Heart left ventricle (tissue), 16 donors: ENCODE results near the gene FAM229A. TPM values are rescaled to one million over a fixed set of nuclear protein-coding genes. Genes with fewer than 3 reads are reported as not detected.
"Not testable (repeated sequence)": the region's sequence is repeated elsewhere in the genome, so short reads cannot be mapped to it uniquely, and the experiment has no call there.

Experiments used
- ATAC-seq, 4 donors: fragments of 200-7000 bp; cut with Tn5 transposase; one replicate each; pipeline ENCODE4 v1.9.1; 2020 to 2022; ENCODE audit warnings: moderate library complexity in 4 of 4, mild to moderate bottlenecking in 3 of 4, moderate number of reproducible peaks in 1 of 4
- DNase-seq, 5 donors: peaks; one replicate each; pipeline ENCODE4 v3.0.0-alpha.2; 2020
- H3K27ac ChIP-seq, 12 donors: fragments of 200-600 bp; sonication (generic) in 4 of 12; one replicate each; pipeline versions ENCODE4 v1.5.0 to v1.8.0; 2016 to 2022; ENCODE audit warnings: mild to moderate bottlenecking in 2 of 12
- H3K27me3 ChIP-seq, 9 donors: fragments of 200-600 bp; sonication (generic) in 2 of 9; one replicate each; pipeline versions ENCODE4 v1.5.1 to v1.8.0; 2016 to 2022; ENCODE audit warnings: mild to moderate bottlenecking in 3 of 9
- H3K36me3 ChIP-seq, 9 donors: fragments of 200-600 bp; sonication (generic) in 2 of 9; one replicate each; pipeline versions ENCODE4 v1.5.0 to v1.8.0; 2018 to 2022; ENCODE audit warnings: mild to moderate bottlenecking in 2 of 9
- H3K4me1 ChIP-seq, 12 donors: fragments of 200-600 bp; sonication (generic) in 4 of 12; one replicate each; pipeline versions ENCODE4 v1.5.0 to v1.8.0; 2016 to 2022; ENCODE audit warnings: mild to moderate bottlenecking in 3 of 12
- H3K4me3 ChIP-seq, 12 donors: fragments of 200-600 bp; sonication (generic) in 4 of 12; one replicate each; pipeline versions ENCODE4 v1.5.0 to v1.8.0; 2017 to 2022; ENCODE audit warnings: mild to moderate bottlenecking in 9 of 12, moderate library complexity in 4 of 12
- H3K9me3 ChIP-seq, 12 donors: fragments of 200-600 bp; sonication (generic) in 4 of 12; one replicate each; pipeline versions ENCODE4 v1.5.0 to v1.8.0; 2016 to 2022; ENCODE audit warnings: mild to moderate bottlenecking in 1 of 12
- POLR2A ChIP-seq, 2 donors: fragments of 450-650 bp; IDR thresholded peaks; one replicate each; pipeline ENCODE4 v1.6.1; 2017; ENCODE audit warnings: antibody characterized with exemption in 2 of 2, mild to moderate bottlenecking in 2 of 2, moderate library complexity in 2 of 2
- WGBS, 4 donors: extraction: QIAGEN DNeasy Blood & Tissue Kit in 2 of 4; methylation state at CpG; one replicate each; pipeline versions ENCODE4 v1.1.5 to v1.1.7; 2013 to 2018; 5-methylcytosine and 5-hydroxymethylcytosine counted together
- intact Hi-C, 10 donors: fragments of 100-400 bp; cut with DNase I; formaldehyde crosslinking; loops; one replicate each; pipeline versions ENCODE4 v1.11.1 to v1.14.2; 2022
- polyA plus RNA-seq, 2 donors: library from polyadenylated mRNA; stranded (reverse); fragments of 200-250 nt; gene quantifications; one replicate each; pipeline ENCODE4 v1.2.3, GENCODE V29; 2013
- total RNA-seq, 9 donors: library from RNA; depleted of rRNA in 2 of 9; stranded (reverse); fragments of >200 nt in 2 of 9; fragmentation: NEBNext Ultra II Directional in 3 of 9; extraction: Animal tissue kit (Norgen Biotek cat#: 25700) in 3 of 9; gene quantifications; one replicate each; pipeline versions ENCODE4 v1.1.0 to v1.2.4, GENCODE V29; 2016 to 2023
- TF ChIP-seq, protein P1 (sequence below), 12 donors: fragments of 200-600 bp; sonication (generic) in 4 of 12; IDR thresholded peaks; one replicate each; pipeline versions ENCODE4 v1.5.0 to v1.8.0; 2018 to 2022; ENCODE audit warnings: antibody characterized with exemption in 12 of 12, mild to moderate bottlenecking in 5 of 12
- donor health status: ischemic (EF 13 %, LVEDD 7.1; RV severe dilation, severe dysfunction).
- donor health status: healthy with polysubstance abuse.
- donor health status: DM: no; HTN: yes; CAD: no.
- donor health status: DM: no; HTN: no; CAD: no.
- donor health status: ischemic (EF 25% LVEDD 6.9; RV normal size, moderate dysfunction).
- donor health status: ischemic (EF 25% LVEDD 5.7; RV mildly dilated, moderate dysfunction).
- donor health status: healthy.
- donor health status: DM: yes; HTN: yes; CAD: no.
- donor health status: ischemic (EF 35%, LVEDD 5.7; RV mildly dilated, moderate dysfunction).
- donor health status: nonischemic (EF 11% LVEDD 7.7; RV severe dilation, severe dysfunction).
- donor health status: DM: yes; HTN: yes; CAD: no.
- donor health status: PGD.
- donor health status: ischemic (EF 29% LVEDD 5.4; RV normal size, mild dysfunction).
- donor health status: nonischemic (EF 23%, LVEDD 6.1; RV moderate dilation, normal function).

The FAM229A gene
- total and polyA plus RNA-seq, 11 donors, result 1.2 to 4.4 (median 2.1) TPM

DNA sequence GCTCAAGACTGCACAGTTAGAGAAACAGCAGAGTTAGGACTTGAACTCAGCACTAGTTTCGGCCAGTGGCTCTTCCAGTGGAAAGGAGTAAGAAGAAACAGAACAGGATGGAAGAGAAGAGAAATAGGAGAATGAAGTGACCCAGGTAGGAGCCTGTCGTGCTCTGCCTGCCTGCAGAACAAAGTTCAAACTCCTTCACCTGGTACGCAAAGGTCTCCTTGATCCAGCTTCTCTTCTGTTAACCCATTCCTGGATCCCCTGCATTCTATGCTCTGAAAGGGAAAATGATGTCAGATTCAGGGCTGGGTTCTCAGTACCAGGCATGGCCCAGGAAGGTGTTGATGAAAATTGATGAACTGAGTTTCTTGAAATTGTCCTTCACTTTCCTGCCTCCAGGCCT lies 3.9 kb downstream of the FAM229A start:
- 83 to 90% (median 88%) methylated on average over 3 of the region's 3 CpGs for WGBS, 4 donors
- TF ChIP-seq POLR2A (IDR thresholded peaks at IDR 0.05), result no peak
- TF ChIP-seq, protein P1, sequence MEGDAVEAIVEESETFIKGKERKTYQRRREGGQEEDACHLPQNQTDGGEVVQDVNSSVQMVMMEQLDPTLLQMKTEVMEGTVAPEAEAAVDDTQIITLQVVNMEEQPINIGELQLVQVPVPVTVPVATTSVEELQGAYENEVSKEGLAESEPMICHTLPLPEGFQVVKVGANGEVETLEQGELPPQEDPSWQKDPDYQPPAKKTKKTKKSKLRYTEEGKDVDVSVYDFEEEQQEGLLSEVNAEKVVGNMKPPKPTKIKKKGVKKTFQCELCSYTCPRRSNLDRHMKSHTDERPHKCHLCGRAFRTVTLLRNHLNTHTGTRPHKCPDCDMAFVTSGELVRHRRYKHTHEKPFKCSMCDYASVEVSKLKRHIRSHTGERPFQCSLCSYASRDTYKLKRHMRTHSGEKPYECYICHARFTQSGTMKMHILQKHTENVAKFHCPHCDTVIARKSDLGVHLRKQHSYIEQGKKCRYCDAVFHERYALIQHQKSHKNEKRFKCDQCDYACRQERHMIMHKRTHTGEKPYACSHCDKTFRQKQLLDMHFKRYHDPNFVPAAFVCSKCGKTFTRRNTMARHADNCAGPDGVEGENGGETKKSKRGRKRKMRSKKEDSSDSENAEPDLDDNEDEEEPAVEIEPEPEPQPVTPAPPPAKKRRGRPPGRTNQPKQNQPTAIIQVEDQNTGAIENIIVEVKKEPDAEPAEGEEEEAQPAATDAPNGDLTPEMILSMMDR (IDR thresholded peaks at IDR 0.05), result no peak

DNA sequence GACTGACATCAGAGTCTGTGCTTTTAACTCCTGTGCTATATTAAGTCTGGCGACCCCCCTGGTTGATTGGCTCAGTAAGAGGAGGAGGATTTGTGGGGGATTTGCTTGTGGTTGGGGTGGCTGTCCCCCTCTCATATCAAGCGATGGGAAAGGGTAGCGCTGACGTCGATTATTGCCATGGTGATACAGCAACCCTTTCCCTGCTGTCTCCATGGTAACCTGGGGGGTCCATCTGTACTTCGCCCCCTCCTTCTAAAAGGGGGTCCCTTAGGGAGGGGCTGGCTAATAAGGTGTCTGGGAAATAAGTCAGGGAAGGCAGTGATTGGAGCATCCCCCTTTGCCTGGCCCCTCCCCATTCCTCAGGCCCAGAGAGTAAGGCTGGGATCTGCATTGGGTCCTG lies 4.7 kb downstream of the FAM229A start:
- Histone ChIP-seq H3K9me3 (no peaks in the 10 kb centered on the region), H3K4me3 (no peak overlapping the region), H3K27ac (no peak overlapping the region), H3K4me1 (peaks cover 3 to 47% (median 30%) of the 10 kb centered on the region in 12 donors), H3K36me3 (peaks cover 0 to 3% (median 0%) of the 10 kb centered on the region in 9 donors), H3K27me3 (no peaks in the 10 kb centered on the region)
- ATAC-seq (no peak), DNase-seq (no peak)
- 65 to 76% (median 71%) methylated on average over 6 of the region's 6 CpGs for WGBS, 4 donors
- TF ChIP-seq, protein P1 (IDR thresholded peaks at IDR 0.05), result no peak
- TF ChIP-seq POLR2A (IDR thresholded peaks at IDR 0.05), result no peak
- intact Hi-C loops, result no loop called here

More for the DNA sequence above, 3.9 kb downstream of the FAM229A start:
- intact Hi-C loops, result no loop called here
- ATAC-seq, result no peak
- H3K27ac ChIP-seq, result no peak overlapping the region
- H3K36me3 ChIP-seq, result peaks cover 0 to 7% (median 3%) of the 10 kb centered on the region in 9 donors
- DNase-seq, result no peak
- H3K9me3 ChIP-seq, result no peaks in the 10 kb centered on the region
- H3K27me3 ChIP-seq, result no peaks in the 10 kb centered on the region
- no peak overlapping the region for H3K4me3 ChIP-seq
- H3K4me1 ChIP-seq, result peaks cover 3 to 44% (median 24%) of the 10 kb centered on the region in 12 donors

DNA sequence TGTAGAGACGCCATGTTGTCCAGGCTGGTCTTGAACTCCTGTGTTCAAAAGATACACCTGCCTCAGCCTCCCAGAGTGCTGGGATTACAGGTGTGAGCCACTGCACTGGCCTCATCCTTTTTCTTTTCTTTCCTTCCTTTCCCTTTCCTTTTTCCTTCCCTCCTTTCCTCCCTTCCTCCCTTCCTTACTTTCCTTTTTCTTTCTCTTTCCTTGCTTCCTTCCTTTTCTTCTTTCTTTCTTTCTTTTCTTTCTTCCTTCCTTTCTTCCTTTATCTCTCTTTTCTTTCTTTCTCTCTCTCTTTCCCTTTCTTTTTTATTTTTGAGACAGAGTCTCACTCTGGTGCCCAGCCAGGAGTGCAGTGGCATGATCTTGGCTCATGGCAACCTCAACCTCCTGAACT lies 5.8 kb downstream of the FAM229A start:
- no peaks in the 10 kb centered on the region for H3K27me3 ChIP-seq
- no peak for ATAC-seq
- H3K27ac ChIP-seq, result no peak overlapping the region
- 83 to 98% (median 93%) methylated on average over 1 of the region's 1 CpG for WGBS, 4 donors
- intact Hi-C loops, result no loop called here
- H3K4me3 ChIP-seq, result no peak overlapping the region
- DNase-seq, result no peak
- H3K36me3 ChIP-seq, result peaks cover 0 to 3% (median 0%) of the 10 kb centered on the region in 9 donors
- TF ChIP-seq, protein P1 (IDR thresholded peaks at IDR 0.05), result no peak
- TF ChIP-seq POLR2A (IDR thresholded peaks at IDR 0.05), result no peak
- H3K9me3 ChIP-seq, result no peaks in the 10 kb centered on the region
- peaks cover under 1 to 47% (median 28%) of the 10 kb centered on the region in 12 donors for H3K4me1 ChIP-seq

DNA sequence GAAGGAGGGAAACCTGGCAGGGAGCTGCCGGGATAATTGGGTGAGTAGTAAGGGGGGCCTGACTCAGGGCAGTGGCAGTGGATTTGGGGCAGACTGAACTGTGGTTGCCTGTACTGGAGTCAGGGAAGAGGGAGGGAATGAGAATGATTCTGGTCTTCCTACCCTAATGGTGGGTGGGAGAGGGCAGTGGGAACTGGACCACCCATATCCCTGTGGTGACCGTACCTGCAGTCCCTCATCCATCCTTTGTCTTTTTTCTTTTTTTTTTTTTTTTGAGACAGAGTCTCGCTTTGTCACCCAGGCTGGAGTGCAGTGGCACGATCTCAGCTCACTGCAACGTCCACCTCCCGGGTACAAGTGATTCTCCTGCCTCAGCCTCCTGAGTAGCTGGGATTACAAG lies 6.5 kb downstream of the FAM229A start:
- ATAC-seq, intact Hi-C loops, DNase-seq, H3K27me3 ChIP-seq, H3K4me3 ChIP-seq, H3K9me3 ChIP-seq, H3K27ac ChIP-seq, H3K36me3 ChIP-seq: not testable (repeated sequence)
- peaks cover 0 to 45% (median 29%) of the 10 kb centered on the region in 12 donors for H3K4me1 ChIP-seq
- 89 to 98% (median 93%) methylated on average over 6 of the region's 6 CpGs for WGBS, 4 donors
